GM23248 (cell line): ENCODE results near the gene MYO10. TPM values are rescaled to one million over a fixed set of nuclear protein-coding genes. Genes with fewer than 3 reads are reported as not detected.
"Not testable (repeated sequence)": the region's sequence is repeated elsewhere in the genome, so short reads cannot be mapped to it uniquely, and the experiment has no call there.

Experiments
- DNase-seq: peaks from one replicate; pipeline ENCODE4 v3.0.0-alpha.2; 2015
- H2AFZ ChIP-seq: fragments of 200-600 bp; sonication (generic); 2 replicates; pipeline ENCODE4 v1.6.1; 2016; ENCODE audit warnings: antibody characterized with exemption
- H3F3A ChIP-seq: fragments of 200-600 bp; sonication (generic); 2 replicates; pipeline ENCODE4 v1.6.1; 2016; ENCODE audit warnings: mild to moderate bottlenecking, antibody characterized with exemption, mixed run types; ENCODE audit not compliant: insufficient read depth
- H3K27ac ChIP-seq: fragments of 200-600 bp; sonication (generic); 2 replicates; pipeline ENCODE4 v1.5.1; 2016; ENCODE audit warnings: mild to moderate bottlenecking
- H3K27me3 ChIP-seq: fragments of 200-600 bp; sonication (generic); replicated peaks from 2 replicates; pipeline ENCODE4 v1.6.1; 2016; ENCODE audit warnings: mild to moderate bottlenecking; ENCODE audit not compliant: insufficient read depth
- H3K36me3 ChIP-seq: fragments of 200-600 bp; sonication (generic); 2 replicates; pipeline ENCODE4 v1.6.1; 2016; ENCODE audit warnings: low read depth, mild to moderate bottlenecking
- H3K4me1 ChIP-seq: fragments of 200-600 bp; sonication (generic); 2 replicates; pipeline ENCODE4 v1.6.1; 2016; ENCODE audit warnings: mild to moderate bottlenecking; ENCODE audit not compliant: insufficient read depth
- H3K4me2 ChIP-seq: fragments of 200-600 bp; sonication (generic); one replicate; pipeline ENCODE4 v1.6.1; 2016; ENCODE audit warnings: mild to moderate bottlenecking; ENCODE audit not compliant: unreplicated experiment
- H3K4me3 ChIP-seq: fragments of 200-600 bp; sonication (generic); 2 replicates; pipeline ENCODE4 v1.5.1; 2016; ENCODE audit warnings: mild to moderate bottlenecking
- H3K79me2 ChIP-seq: fragments of 200-600 bp; sonication (generic); 2 replicates; pipeline ENCODE4 v1.6.1; 2016; ENCODE audit warnings: mild to moderate bottlenecking; ENCODE audit not compliant: insufficient read depth
- H3K9ac ChIP-seq: fragments of 200-600 bp; sonication (generic); 2 replicates; pipeline ENCODE4 v1.6.1; 2016; ENCODE audit warnings: mild to moderate bottlenecking
- H3K9me2 ChIP-seq: fragments of 200-600 bp; sonication (generic); 2 replicates; pipeline ENCODE4 v1.6.1; 2016; ENCODE audit warnings: mixed run types, mild to moderate bottlenecking, moderate library complexity; ENCODE audit not compliant: insufficient read depth
- H3K9me3 ChIP-seq: fragments of 200-600 bp; sonication (generic); one replicate; pipeline ENCODE4 v1.6.1; 2017; ENCODE audit warnings: low read depth
- H4K20me1 ChIP-seq: fragments of 200-600 bp; sonication (generic); 2 replicates; pipeline ENCODE4 v1.6.0; 2016; ENCODE audit not compliant: insufficient read depth
- EZH2 ChIP-seq: fragments of 200-600 bp; sonication (generic); IDR thresholded peaks from 2 replicates; pipeline ENCODE4 v1.6.1; 2018; ENCODE audit warnings: antibody characterized with exemption, mild to moderate bottlenecking; ENCODE audit not compliant: insufficient read depth, poor library complexity, severe bottlenecking
- EZH2phosphoT487 ChIP-seq: fragments of 200-600 bp; sonication (generic); IDR thresholded peaks from 2 replicates; pipeline ENCODE4 v1.6.1; 2018; ENCODE audit warnings: antibody characterized with exemption, moderate library complexity, mild to moderate bottlenecking, low read depth; ENCODE audit not compliant: insufficient read depth
- WGBS, 2 experiments: methylation state at CpG; one replicate each; pipeline ENCODE4 v1.1.6; 2015 to 2017; ENCODE audit warnings: low lambda C conversion rate in 2 of 2, low coverage in 1 of 2; ENCODE audit errors: missing lambda C conversion rate in 2 of 2; 5-methylcytosine and 5-hydroxymethylcytosine counted together
- in situ Hi-C: fragments of 300-500 bp; cut with MboI; formaldehyde crosslinking; loops from 2 replicates; pipeline ENCODE4 v1.15.0; 2020
- polyA plus RNA-seq: library from polyadenylated mRNA; unstranded; fragments of >200 nt; fragmentation: Nextera tagmentation; extraction: Ambion mirVana; gene quantifications from 2 replicates; pipeline ENCODE4 v1.2.1, GENCODE V29; 2016
- total RNA-seq: library from RNA; depleted of rRNA; stranded (reverse); fragments of >200 nt; shearing (Covaris generic); gene quantifications from 2 replicates; pipeline ENCODE4 v1.2.3, GENCODE V29; 2014

MYO10 gene
- total and polyA plus RNA-seq, 2 experiments from 2014 or later = 43.2 to 47.0 TPM

DNA sequence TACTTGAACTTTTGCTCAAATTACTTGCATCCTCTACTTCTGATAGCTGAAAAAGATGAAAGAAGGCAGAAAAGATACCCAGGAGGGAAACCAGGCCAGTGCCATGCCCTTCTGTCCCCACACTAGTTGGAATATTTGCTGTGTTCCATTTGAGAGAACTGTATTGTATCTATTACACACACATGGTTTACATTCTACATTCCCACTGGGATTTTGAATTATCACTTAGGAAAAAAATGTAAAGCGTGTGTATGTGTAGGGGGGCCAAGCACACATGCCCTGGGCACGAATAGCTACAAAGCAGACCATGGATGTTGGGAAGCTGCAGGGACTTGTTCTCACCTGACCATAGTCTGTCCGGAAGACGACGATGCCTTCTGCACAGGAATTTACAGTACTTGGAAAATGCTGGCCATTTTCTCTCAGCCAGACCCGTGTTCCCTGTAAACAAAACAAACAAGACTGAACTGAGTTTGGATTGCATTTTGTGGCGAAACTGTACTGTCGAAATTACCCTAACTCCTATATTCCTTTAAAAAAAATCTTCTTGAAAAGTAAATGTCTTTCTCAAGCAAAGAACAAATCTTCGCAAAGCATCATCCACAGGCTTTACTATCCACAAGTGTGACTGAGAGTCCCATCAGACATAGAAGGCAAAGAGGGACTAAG, 58.7 kb downstream of the MYO10 start:
- 87 to 94% methylated on average over 9 of the region's 9 CpGs for WGBS, 2 experiments
- H3K79me2 ChIP-seq = peaks cover 98% of the 10 kb centered on the region
- no peaks in the 10 kb centered on the region for H3K9me2 ChIP-seq

DNA sequence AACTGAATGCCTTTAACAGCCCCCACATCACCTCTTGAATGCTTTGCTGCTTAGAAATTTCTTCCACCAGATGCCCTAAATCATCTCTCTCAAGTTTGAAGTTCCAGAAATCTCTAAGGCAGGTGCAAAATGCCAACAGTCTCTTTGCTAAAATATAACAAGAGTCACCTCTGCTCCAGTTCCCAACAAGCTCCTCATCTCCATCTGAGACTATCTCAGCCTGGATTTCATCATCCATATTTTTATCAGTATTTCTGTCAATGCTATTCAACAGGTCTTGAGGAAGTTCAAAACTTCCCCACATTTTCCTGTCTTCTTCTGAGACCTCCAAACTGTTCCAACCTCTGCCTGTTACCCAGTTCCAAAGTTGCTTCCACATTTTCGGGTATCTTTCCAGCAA, 61.7 kb downstream of the MYO10 start:
- in situ Hi-C loops, H4K20me1 ChIP-seq, H2AFZ ChIP-seq, H3K9me3 ChIP-seq, H3K4me3 ChIP-seq, DNase-seq, H3K27me3 ChIP-seq, H3K9me2 ChIP-seq, H3K4me2 ChIP-seq, H3K36me3 ChIP-seq, H3K27ac ChIP-seq, H3K9ac ChIP-seq: not testable (repeated sequence)
- H3F3A ChIP-seq = peaks cover 48% of the 10 kb centered on the region
- WGBS, 2 experiments = 96 to 100% methylated on average over 1 of the region's 1 CpG
- H3K79me2 ChIP-seq = peaks cover 98% of the 10 kb centered on the region
- peaks cover 24% of the 10 kb centered on the region for H3K4me1 ChIP-seq

More for the DNA sequence above, 58.7 kb downstream of the MYO10 start:
- Histone ChIP-seq H3F3A (peaks cover 27% of the 10 kb centered on the region), H3K9ac (no peak overlapping the region), H3K27me3 (no peaks in the 10 kb centered on the region), H3K4me2 (no peak overlapping the region), H3K27ac (no peak overlapping the region), H4K20me1 (peaks cover 3% of the 10 kb centered on the region; the same call in 1 of the 2 replicates), H3K4me3 (no peak overlapping the region), H3K36me3 (peaks cover 8% of the 10 kb centered on the region; the same call in 1 of the 2 replicates), H2AFZ (no peak overlapping the region), H3K4me1 (no peaks in the 10 kb centered on the region), H3K9me3 (no peaks in the 10 kb centered on the region)
- in situ Hi-C loops = no loop called here
- TF ChIP-seq EZH2phosphoT487 (no peak), EZH2 (no peak)
- no peak for DNase-seq

DNA sequence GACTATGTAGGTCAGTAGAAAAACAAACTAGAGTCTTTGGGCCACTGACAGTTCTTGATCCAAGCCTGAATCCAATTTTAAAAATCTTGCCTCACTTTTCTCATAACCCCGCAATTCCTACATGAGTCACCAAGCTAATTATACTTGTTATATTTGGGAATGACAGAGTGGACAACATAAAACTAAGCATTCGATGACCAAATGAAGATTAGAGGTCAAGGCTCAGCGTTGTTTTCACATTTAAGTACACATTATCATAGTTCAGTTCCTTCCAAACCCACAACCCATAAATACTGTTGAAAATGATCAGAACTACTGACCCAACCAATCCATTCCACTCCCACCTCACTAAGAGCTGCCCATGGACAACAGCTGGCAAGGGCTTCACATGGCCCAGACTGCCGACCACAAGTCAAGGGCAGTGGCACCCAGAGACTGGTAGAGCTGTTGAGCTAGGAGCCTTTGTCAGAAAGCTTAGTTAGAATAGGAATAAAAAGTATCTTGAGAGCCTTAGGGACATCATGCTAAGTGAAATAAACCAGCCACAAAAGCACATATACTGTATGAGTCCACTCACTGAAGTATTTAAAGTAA, 64.2 kb downstream of the MYO10 start:
- no peaks in the 10 kb centered on the region for H3K27me3 ChIP-seq
- H2AFZ ChIP-seq = no peak overlapping the region
- 21% methylated on average over 4 of the region's 4 CpGs for WGBS, 2 experiments
- peaks cover 5% of the 10 kb centered on the region; the same call in 1 of the 2 replicates for H4K20me1 ChIP-seq
- in situ Hi-C loops = no loop called here
- H3K36me3 ChIP-seq = peaks cover 14% of the 10 kb centered on the region; the same call in 1 of the 2 replicates
- H3K79me2 ChIP-seq = peaks cover 98% of the 10 kb centered on the region
- H3K27ac ChIP-seq = peak overlapping the region; percentile 62
- peaks cover 39% of the 10 kb centered on the region for H3F3A ChIP-seq
- peak; percentile 70; the same call in 1 of the 2 replicates for TF ChIP-seq EZH2phosphoT487
- no peak for TF ChIP-seq EZH2
- peaks cover 24% of the 10 kb centered on the region for H3K4me1 ChIP-seq
- H3K9me3 ChIP-seq = no peaks in the 10 kb centered on the region
- DNase-seq = peak; percentile 80
- H3K4me3 ChIP-seq = no peak overlapping the region
- H3K9me2 ChIP-seq = no peaks in the 10 kb centered on the region
- H3K9ac ChIP-seq = no peak overlapping the region
- peak overlapping the region; percentile 18 for H3K4me2 ChIP-seq

DNA sequence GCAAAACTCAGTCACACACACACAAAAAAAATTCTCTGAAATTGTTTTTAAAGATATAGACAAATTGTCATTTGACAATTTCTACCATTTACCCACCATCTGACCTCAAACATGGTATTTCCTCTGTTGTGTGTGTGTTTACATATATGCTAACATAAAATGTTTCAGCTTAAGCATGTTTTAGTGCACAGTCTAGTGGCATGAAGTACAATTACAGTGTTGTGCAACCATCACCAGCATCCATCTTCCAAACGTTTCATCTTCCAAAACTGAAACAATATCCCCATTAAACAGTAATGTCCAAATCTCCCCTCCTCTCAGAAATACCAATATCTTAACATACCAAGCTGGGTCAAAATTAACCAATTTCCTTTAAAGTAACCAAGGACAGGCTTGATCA, 65.2 kb downstream of the MYO10 start:
- Histone ChIP-seq H3F3A (peaks cover 46% of the 10 kb centered on the region), H3K4me1 (peaks cover 24% of the 10 kb centered on the region), H3K9me2 (no peaks in the 10 kb centered on the region), H2AFZ (no peak overlapping the region), H4K20me1 (peaks cover 5% of the 10 kb centered on the region; the same call in 1 of the 2 replicates), H3K36me3 (peaks cover 10% of the 10 kb centered on the region; the same call in 1 of the 2 replicates), H3K27ac (peak overlapping the region; percentile 62), H3K9ac (no peak overlapping the region), H3K27me3 (no peaks in the 10 kb centered on the region), H3K4me3 (no peak overlapping the region), H3K4me2 (peak overlapping the region; percentile 18), H3K79me2 (peaks cover 98% of the 10 kb centered on the region), H3K9me3 (no peaks in the 10 kb centered on the region)
- WGBS, 2 experiments = 29 to 38% methylated on average over 1 of the region's 1 CpG
- TF ChIP-seq EZH2phosphoT487 (no peak), EZH2 (no peak)
- DNase-seq = no peak
- in situ Hi-C loops = no loop called here
